Bronchial smooth muscle cell (primary cell): ENCODE data around the gene FMC1. TPM values are rescaled to one million over a fixed set of nuclear protein-coding genes. Genes with fewer than 3 reads are reported as not detected.

Experiments used
- total RNA-seq: library from RNA; depleted of rRNA; stranded (reverse); fragments of >200 nt; gene quantifications from 2 replicates; pipeline ENCODE4 v1.2.1, GENCODE V29; 2014

Gene FMC1, protein sequence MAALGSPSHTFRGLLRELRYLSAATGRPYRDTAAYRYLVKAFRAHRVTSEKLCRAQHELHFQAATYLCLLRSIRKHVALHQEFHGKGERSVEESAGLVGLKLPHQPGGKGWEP
- total RNA-seq: 13.7 and 18.9 TPM in 2 replicates

DNA sequence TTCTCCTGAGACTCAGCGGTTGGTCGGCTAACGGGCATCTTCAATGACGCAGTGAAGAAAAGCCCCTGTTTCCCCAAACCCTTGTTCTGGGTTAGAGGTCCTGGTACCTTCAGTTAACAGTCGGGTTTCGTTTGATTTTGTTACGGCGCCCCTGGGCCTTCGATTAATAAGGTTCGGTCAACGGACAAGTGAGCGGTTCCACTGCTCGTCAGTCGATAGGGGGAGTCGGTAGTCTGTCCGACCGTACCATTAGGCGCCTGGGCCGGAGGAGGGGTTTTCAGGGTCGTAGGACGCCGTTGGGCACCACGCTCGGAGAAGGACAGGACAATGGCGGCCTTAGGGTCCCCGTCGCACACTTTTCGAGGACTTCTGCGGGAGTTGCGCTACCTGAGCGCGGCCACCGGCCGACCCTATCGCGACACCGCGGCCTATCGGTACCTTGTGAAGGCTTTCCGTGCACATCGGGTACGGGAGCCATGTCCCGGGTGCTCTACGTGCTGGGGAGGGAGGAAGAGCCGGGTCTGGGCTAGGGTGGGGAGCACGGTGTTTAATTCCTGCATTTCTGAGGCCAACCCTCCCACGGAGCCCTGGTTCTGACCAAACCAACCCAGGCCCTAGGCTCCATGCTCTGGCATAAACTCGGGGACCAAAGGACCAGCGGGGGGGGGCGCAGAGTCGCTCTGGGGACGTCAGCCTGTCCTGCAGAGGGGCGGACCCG lies at the start of gene FMC1:
Gene FMC1 (plus strand): TSS at position 280 of the 718 bp plus-strand sequence. CDS start 48 bp downstream, at position 328.

DNA sequence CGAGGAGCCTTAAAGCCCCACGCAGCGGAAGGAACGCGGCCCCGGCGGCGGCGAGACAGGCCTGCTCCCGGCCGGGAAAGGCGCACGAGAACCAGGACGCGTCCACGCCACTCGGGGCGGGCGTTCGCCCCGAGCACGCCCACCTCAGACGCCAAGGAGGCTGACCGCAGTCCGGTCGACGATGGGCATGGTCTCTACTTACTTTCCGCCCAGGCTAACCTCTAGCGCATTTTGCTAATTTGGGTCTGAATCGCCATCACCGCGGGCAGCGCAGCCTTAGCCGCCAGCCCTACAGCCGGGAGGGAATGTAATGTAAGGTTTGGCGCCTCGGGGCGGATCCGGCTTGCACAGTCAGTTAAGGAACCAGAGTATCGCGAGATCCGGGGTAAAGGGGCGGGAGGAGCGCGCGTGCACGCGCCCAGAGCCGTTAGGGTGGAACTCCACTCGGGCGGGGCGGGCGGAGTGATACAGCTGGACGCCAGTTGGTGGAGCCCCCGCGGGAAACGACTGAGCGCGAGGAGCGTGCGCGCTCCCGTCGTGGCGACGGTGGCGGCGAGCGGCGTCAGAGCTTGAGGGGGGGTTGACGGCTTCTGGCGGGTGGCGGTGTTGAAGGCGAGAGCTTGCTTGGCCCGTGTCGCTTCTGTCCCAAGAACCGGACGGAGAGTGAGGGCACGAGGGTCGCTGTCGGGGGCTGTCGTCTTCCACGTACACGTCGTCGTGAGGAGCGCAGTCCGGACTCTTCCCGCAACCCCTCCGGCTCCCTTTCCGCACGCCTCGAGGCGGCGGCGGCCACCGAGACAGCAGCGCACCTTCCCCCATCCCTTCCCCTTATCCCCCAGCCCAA lies 18.5 kb downstream of the FMC1 start, which contains the start of gene LUC7L2:
Gene LUC7L2 (plus strand): TSS at position 529 of the 844 bp plus-strand sequence. CDS start 368 bp downstream, outside the sequence.

Other genes starting within 250 kb of the FMC1 start
- gene ZC3HAV1, start 231.6 kb upstream of the FMC1 start, total RNA-seq: 17.7 and 21.4 TPM in 2 replicates
- gene UBN2, start 110.1 kb upstream of the FMC1 start, total RNA-seq: 2.5 and 3.8 TPM in 2 replicates
- 41.7 and 45.4 TPM in 2 replicates for gene LUC7L2, start 18.6 kb downstream of the FMC1 start, total RNA-seq
- gene KLRG2, start 142.3 kb downstream of the FMC1 start, total RNA-seq: not detected in 2 replicates
- gene CLEC2L, start 182.3 kb downstream of the FMC1 start, total RNA-seq: not detected in 2 replicates